ENCODE data around the gene RAP1GDS1. TPM values are rescaled to one million over a fixed set of nuclear protein-coding genes. Genes with fewer than 3 reads are reported as not detected.

The RAP1GDS1 gene
- total and polyA plus RNA-seq, 2 of the 13 experiments (the other 11 are each of a cell fraction or from before 2014, with no cell fraction given): 19.3 to 42.5 TPM

DNA sequence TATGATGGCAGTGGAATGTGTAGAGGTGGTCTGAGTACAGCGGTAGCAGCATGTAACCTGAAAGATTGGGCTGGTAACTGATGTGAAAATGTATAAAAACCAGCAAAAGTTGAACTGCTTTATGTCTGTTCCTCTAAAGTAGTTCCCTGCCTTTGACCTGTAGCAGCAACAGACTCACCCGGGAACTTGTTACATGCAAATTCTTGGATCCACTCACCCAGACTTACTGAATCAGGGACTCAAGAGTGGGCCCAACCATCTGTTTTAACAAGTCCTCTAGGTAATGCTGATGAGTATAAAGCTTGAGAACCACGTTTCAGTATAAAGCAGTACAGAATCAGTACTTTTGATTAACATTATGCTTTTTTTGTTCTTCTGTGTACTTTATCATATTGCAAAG lies 84.7 kb downstream of the RAP1GDS1 start (continued):
- TF ChIP-seq, protein P1, sequence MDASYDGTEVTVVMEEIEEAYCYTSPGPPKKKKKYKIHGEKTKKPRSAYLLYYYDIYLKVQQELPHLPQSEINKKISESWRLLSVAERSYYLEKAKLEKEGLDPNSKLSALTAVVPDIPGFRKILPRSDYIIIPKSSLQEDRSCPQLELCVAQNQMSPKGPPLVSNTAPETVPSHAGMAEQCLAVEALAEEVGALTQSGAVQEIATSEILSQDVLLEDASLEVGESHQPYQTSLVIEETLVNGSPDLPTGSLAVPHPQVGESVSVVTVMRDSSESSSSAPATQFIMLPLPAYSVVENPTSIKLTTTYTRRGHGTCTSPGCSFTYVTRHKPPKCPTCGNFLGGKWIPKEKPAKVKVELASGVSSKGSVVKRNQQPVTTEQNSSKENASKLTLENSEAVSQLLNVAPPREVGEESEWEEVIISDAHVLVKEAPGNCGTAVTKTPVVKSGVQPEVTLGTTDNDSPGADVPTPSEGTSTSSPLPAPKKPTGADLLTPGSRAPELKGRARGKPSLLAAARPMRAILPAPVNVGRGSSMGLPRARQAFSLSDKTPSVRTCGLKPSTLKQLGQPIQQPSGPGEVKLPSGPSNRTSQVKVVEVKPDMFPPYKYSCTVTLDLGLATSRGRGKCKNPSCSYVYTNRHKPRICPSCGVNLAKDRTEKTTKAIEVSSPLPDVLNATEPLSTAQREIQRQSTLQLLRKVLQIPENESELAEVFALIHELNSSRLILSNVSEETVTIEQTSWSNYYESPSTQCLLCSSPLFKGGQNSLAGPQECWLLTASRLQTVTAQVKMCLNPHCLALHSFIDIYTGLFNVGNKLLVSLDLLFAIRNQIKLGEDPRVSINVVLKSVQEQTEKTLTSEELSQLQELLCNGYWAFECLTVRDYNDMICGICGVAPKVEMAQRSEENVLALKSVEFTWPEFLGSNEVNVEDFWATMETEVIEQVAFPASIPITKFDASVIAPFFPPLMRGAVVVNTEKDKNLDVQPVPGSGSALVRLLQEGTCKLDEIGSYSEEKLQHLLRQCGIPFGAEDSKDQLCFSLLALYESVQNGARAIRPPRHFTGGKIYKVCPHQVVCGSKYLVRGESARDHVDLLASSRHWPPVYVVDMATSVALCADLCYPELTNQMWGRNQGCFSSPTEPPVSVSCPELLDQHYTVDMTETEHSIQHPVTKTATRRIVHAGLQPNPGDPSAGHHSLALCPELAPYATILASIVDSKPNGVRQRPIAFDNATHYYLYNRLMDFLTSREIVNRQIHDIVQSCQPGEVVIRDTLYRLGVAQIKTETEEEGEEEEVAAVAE (CRISPR knock-in tag; IDR thresholded peaks at IDR 0.05; ENCODE audit: borderline replicate concordance): no peak

DNA sequence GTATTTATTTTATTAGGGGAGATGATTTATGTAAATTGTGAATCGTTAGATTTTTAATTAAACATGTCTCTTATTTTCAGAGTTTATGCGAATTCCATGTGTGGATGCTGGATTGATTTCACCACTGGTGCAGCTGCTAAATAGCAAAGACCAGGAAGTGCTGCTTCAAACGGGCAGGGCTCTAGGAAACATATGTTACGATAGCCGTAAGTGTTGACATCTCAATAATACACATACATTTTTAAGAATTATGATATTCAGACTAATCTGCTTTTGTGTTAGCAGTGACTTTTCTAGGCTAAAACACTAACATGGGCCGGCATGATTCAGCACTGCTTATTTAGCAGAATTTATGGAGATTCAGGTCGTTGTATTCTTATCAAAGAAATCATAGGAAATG lies 91.2 kb downstream of the RAP1GDS1 start:
- BruUV-seq (replicated peaks): no TSS peak
- Histone ChIP-seq H3K4me2 (ENCODE audit: low read depth, low read length) (no peak overlapping the region), H3K27me3 (ENCODE audit: control insufficient read depth in 1 of 2, insufficient read depth in 2 of 2, low read length in 2 of 2) (no peaks in the 10 kb centered on the region), H3K9me3 (ENCODE audit: low read length) (no peaks in the 10 kb centered on the region), H3K27ac (ENCODE audit: extremely low read length, insufficient read depth, low read length) (no peak overlapping the region), H3K4me1 (ENCODE audit: insufficient read depth, low read length) (no peaks in the 10 kb centered on the region), H3K79me2 (ENCODE audit: insufficient read depth, low read length) (no peaks in the 10 kb centered on the region), H2AFZ (ENCODE audit: low read length) (no peak overlapping the region), H3K36me3 (replicated peaks in 1 of 2; ENCODE audit: control insufficient read depth in 1 of 2, insufficient read depth in 2 of 2, low read length in 2 of 2) (no peaks in the 10 kb centered on the region), H3K9ac (ENCODE audit: insufficient read depth, low read depth, low read length) (no peak overlapping the region), H3K4me3 (replicated peaks in 1 of 3; ENCODE audit: insufficient read depth in 1 of 3, low read depth in 2 of 3, low read length in 3 of 3) (no peak overlapping the region), H4K20me1 (ENCODE audit: insufficient read depth, low read length) (no peaks in the 10 kb centered on the region)
- intact Hi-C loops (cut with micrococcal nuclease; ENCODE audit: unreplicated experiment): no loop called here
- FAIRE-seq (no peak), ATAC-seq (no peak), DNase-seq (ENCODE audit: low spot score) (no peak)
- WGBS (ENCODE audit: low lambda C conversion rate): 92% methylated on average over 7 of the region's 7 CpGs
- ChIA-PET POLR2A (no interaction called here), CTCF (ENCODE audit: low intra/inter-chr PET ratio, low total read pairs) (no interaction called here)
- in situ Hi-C loops (cut with HindIII; ENCODE audit: extremely low pct_ligation_motif_present, low pct_unique_long_range_greater_than_20kb): no loop called here
- no peak for TF ChIP-seq FOXP1 (IDR thresholded peaks at IDR 0.05)
- no peak for TF ChIP-seq FOXP1 (CRISPR knock-in tag; IDR thresholded peaks at IDR 0.05)
- TF ChIP-seq, protein P2, sequence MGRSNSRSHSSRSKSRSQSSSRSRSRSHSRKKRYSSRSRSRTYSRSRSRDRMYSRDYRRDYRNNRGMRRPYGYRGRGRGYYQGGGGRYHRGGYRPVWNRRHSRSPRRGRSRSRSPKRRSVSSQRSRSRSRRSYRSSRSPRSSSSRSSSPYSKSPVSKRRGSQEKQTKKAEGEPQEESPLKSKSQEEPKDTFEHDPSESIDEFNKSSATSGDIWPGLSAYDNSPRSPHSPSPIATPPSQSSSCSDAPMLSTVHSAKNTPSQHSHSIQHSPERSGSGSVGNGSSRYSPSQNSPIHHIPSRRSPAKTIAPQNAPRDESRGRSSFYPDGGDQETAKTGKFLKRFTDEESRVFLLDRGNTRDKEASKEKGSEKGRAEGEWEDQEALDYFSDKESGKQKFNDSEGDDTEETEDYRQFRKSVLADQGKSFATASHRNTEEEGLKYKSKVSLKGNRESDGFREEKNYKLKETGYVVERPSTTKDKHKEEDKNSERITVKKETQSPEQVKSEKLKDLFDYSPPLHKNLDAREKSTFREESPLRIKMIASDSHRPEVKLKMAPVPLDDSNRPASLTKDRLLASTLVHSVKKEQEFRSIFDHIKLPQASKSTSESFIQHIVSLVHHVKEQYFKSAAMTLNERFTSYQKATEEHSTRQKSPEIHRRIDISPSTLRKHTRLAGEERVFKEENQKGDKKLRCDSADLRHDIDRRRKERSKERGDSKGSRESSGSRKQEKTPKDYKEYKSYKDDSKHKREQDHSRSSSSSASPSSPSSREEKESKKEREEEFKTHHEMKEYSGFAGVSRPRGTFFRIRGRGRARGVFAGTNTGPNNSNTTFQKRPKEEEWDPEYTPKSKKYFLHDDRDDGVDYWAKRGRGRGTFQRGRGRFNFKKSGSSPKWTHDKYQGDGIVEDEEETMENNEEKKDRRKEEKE (IDR thresholded peaks at IDR 0.05): no peak
- no peak for TF ChIP-seq MLLT10 (CRISPR knock-in tag; IDR thresholded peaks at IDR 0.05)
- TF ChIP-seq POLR2AphosphoS5 (IDR thresholded peaks at IDR 0.05; ENCODE audit: low read depth, low read length): no peak
- TF ChIP-seq, protein P3, sequence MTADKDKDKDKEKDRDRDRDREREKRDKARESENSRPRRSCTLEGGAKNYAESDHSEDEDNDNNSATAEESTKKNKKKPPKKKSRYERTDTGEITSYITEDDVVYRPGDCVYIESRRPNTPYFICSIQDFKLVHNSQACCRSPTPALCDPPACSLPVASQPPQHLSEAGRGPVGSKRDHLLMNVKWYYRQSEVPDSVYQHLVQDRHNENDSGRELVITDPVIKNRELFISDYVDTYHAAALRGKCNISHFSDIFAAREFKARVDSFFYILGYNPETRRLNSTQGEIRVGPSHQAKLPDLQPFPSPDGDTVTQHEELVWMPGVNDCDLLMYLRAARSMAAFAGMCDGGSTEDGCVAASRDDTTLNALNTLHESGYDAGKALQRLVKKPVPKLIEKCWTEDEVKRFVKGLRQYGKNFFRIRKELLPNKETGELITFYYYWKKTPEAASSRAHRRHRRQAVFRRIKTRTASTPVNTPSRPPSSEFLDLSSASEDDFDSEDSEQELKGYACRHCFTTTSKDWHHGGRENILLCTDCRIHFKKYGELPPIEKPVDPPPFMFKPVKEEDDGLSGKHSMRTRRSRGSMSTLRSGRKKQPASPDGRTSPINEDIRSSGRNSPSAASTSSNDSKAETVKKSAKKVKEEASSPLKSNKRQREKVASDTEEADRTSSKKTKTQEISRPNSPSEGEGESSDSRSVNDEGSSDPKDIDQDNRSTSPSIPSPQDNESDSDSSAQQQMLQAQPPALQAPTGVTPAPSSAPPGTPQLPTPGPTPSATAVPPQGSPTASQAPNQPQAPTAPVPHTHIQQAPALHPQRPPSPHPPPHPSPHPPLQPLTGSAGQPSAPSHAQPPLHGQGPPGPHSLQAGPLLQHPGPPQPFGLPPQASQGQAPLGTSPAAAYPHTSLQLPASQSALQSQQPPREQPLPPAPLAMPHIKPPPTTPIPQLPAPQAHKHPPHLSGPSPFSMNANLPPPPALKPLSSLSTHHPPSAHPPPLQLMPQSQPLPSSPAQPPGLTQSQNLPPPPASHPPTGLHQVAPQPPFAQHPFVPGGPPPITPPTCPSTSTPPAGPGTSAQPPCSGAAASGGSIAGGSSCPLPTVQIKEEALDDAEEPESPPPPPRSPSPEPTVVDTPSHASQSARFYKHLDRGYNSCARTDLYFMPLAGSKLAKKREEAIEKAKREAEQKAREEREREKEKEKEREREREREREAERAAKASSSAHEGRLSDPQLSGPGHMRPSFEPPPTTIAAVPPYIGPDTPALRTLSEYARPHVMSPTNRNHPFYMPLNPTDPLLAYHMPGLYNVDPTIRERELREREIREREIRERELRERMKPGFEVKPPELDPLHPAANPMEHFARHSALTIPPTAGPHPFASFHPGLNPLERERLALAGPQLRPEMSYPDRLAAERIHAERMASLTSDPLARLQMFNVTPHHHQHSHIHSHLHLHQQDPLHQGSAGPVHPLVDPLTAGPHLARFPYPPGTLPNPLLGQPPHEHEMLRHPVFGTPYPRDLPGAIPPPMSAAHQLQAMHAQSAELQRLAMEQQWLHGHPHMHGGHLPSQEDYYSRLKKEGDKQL (CRISPR knock-in tag; IDR thresholded peaks at IDR 0.05; ENCODE audit: low read depth): no peak
- no peak for TF ChIP-seq HCFC1 (IDR thresholded peaks at IDR 0.05; ENCODE audit: low read depth, low read length)
- TF ChIP-seq, protein P4, sequence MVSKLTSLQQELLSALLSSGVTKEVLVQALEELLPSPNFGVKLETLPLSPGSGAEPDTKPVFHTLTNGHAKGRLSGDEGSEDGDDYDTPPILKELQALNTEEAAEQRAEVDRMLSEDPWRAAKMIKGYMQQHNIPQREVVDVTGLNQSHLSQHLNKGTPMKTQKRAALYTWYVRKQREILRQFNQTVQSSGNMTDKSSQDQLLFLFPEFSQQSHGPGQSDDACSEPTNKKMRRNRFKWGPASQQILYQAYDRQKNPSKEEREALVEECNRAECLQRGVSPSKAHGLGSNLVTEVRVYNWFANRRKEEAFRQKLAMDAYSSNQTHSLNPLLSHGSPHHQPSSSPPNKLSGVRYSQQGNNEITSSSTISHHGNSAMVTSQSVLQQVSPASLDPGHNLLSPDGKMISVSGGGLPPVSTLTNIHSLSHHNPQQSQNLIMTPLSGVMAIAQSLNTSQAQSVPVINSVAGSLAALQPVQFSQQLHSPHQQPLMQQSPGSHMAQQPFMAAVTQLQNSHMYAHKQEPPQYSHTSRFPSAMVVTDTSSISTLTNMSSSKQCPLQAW (CRISPR knock-in tag; IDR thresholded peaks at IDR 0.05): no peak
- TF ChIP-seq ZNF12 (CRISPR knock-in tag; IDR thresholded peaks at IDR 0.05): no peak

Data from HepG2 (cell line).